ENCODE data around the gene DMRTB1.
"Not testable (repeated sequence)": the region's sequence is repeated elsewhere in the genome, so short reads cannot be mapped to it uniquely, and the experiment has no call there.

DMRTB1 gene

GRCh38 chr1:53459321-53460175, at the start of gene DMRTB1:
Gene DMRTB1, plus strand, starts transcription at chr1:53459399. Its CDS starts 55 bp downstream, at chr1:53459454.
- DNase-seq (ENCODE audit: low spot score), result no peak

DNA sequence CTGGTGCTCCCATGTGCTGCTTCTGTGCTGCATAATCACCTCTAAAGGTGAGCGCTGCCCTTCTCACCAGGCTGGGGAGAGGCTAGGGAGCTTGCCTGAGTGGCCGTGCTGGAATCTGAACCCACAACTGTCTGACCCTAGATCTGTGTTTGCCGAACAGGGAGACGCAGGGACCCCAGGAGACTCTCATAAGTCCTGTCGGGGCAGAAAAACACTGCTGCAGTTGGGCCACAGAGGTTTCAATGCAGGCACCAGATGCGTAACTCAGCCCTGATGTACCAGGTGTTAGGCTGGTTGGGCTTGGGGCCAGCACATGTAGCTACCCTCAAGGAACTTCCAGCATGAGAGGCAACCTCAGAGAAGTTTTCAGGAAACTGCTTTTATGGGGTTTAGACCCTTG, 49.5 kb upstream of the DMRTB1 start:
- no peak for DNase-seq (ENCODE audit: low spot score)

DNA sequence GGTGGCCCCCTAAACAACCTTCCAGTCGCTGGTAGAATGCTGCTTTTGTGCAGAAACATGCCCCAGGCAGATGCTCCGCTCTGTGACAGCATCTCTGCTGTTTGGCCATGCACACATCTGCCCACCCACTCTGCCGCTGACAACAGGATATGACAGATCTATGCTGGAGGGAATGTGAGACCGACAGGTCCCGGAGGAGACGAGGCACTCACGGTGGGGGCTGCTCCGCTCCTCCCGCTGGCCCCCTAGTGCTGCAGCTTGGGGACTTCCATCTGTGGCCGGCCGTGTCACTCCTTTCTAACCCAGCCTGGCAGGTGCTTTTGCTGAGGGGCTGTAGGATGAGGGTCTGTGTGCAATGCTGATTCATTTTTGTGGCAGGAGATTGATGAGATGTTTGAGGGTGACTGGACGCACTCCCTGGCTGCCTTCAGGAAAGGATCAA, 49.1 kb upstream of the DMRTB1 start:
- DNase-seq (ENCODE audit: low spot score), result no peak

GRCh38 chr1:53410701-53411100, 48.5 kb upstream of the DMRTB1 start:
- no peak for DNase-seq (ENCODE audit: low spot score)

GRCh38 chr1:53411541-53412152, 47.6 kb upstream of the DMRTB1 start:
- DNase-seq (ENCODE audit: low spot score), result no peak

- no peak for DNase-seq (ENCODE audit: low spot score)
Measured at GRCh38 chr1:53412285-53413174, 46.7 kb upstream of the DMRTB1 start.

- no peak for DNase-seq (ENCODE audit: low spot score)
Measured at GRCh38 chr1:53413175-53414001, 45.8 kb upstream of the DMRTB1 start.

- no peak for DNase-seq (ENCODE audit: low spot score)
Measured at GRCh38 chr1:53414632-53415031, 44.6 kb upstream of the DMRTB1 start.

- no peak for DNase-seq (ENCODE audit: low spot score)
Measured at GRCh38 chr1:53415432-53415831, 43.8 kb upstream of the DMRTB1 start.

GRCh38 chr1:53416269-53416813, 42.9 kb upstream of the DMRTB1 start:
- DNase-seq (ENCODE audit: low spot score), result no peak

GRCh38 chr1:53417074-53417511, 42.1 kb upstream of the DMRTB1 start:
- DNase-seq (ENCODE audit: low spot score), result no peak

DNA sequence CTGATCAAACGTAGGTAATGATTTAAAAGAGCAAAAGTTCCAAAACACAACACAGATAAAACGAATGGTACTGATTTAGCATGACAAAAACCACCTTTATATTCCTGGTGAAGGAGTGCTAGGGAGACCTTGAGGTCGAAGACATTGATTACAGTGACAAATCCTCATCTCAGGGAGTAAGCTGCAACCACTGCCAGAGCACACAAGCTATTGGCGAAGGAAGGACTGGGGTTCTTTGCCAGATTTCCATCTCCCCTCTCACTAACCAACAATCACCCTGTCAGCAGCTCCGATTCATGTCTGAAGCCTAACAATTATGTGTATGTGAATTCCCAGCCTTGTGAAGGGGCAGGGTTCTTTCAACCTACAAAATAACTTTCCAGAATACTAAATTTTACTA, 40.2 kb upstream of the DMRTB1 start:
- DNase-seq (ENCODE audit: low spot score), result no peak

DNA sequence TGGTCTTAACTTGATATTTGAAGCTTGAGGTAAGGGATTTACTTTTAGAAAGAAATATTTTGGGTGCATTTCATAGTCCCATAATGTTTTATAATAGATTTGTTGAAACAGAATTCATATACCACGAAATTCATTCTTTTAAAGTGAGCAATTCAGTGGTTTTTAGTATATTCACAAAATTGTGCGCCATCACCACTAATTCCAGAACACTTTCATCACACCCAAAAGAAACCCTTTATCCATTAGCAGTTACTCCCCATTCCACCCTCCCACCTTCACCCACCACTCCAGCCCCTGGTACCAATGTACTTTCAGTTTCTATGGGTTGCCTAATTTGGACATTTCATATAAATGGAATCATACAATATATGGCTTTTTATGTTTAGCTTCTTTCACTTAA, 38.9 kb upstream of the DMRTB1 start:
- no peak for DNase-seq (ENCODE audit: low spot score)

- no peak for DNase-seq (ENCODE audit: low spot score)
Measured at GRCh38 chr1:53421208-53421607, 38.0 kb upstream of the DMRTB1 start.

- no peak for DNase-seq (ENCODE audit: low spot score)
Measured at GRCh38 chr1:53430261-53430660, 28.9 kb upstream of the DMRTB1 start.

DNA sequence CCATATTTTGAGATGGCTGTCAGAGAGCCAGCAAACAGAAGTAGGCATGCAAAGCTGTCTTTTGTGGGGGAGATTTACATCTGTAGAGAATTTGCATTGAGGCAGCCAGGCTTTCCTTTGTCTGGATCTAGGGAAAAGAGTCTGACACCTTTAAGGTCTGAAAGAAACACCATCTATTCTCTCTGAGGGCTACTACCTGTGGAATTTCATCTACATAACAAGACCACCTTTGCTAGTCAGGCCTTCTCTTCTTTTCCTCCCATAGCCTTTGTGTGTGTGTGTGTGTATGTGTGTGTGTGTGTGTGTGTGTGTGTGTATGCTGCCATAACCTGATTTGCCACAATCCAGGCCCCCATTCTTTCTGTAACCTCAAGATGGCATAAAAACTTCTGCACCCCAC, 28.4 kb upstream of the DMRTB1 start:
- DNase-seq (ENCODE audit: low spot score), result no peak

DNA sequence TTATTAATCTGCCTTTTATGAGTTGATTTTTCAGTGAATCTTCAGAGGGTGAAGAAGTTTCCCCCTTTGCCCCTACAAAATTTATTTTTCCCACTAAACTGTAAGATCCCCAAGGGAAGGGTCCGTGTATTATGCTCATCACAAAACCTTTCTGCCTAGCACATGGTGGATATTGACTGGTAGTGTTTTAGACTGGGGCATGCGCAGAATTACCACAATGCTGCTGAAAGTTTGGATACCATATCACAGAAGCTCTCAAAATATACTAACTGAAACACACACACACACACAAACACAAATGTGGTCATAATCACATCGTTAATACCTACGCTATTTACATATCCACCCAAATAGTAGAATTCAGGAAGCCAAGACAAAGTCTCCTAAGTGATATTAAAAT, 28.0 kb upstream of the DMRTB1 start:
- DNase-seq (ENCODE audit: low spot score), result no peak

DNA sequence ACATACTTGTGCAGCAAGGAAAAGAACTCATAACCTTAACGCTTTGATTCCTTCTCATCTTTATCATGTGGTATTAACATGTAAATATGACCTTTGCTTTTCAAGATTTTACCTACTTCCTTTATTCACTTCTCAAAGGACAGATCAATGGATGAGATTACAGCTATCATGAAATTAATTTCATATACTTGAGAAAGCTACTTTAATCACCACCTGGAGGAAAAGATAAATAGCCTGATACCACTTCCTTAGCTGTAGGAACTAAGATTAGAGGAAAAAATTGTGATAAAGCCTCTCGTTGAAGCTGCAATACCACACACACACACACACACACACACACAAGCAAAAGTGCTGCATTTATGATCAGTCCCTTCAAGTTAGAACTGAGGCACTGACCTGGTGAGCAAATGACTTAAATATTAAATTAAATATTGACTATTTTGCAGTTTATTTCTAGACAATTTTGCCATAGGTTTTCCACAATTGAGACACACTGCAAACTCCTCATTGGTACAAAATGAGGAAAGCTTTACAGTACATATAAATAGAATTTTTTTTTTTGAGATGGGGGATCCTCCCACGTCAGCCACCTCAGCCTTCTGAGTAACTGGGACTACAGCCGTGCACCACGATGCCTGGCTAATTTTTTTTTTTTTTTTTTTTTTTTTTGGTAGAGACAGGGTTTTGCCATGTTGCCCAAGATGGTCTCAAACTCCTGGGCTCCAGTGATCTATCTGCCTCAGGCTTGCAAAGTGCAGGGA, 27.2 kb upstream of the DMRTB1 start:
- DNase-seq (ENCODE audit: low spot score), result no peak

DNA sequence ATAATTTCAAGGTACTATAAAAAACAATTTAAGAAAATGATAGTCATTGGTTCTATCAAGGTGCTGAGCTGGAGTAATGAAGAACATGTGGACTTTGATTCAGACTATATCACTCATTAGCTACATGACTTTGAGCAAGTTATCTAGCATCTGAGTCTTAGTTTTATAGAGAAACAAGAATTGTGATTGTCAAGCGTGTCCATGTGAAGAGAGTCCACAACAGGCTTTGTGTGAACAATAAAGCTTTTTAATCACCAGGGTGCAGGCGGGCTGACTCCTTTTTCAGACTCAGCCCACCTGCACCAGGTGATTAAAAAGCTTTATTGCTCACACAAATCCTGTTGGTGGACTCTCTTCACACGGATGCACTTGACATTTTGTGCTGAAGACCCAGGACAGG, 26.6 kb upstream of the DMRTB1 start:
- no peak for DNase-seq (ENCODE audit: low spot score)

- DNase-seq (ENCODE audit: low spot score), result not testable (repeated sequence)
Measured at GRCh38 chr1:53434405-53435007, 24.7 kb upstream of the DMRTB1 start.

Data from pons (tissue), 1 donor.